Ishikawa (cell line): Measurements from ENCODE around the gene PCGF2.

Experiments used
- CEBPB ChIP-seq: IDR thresholded peaks from 2 replicates; pipeline ENCODE4 v1.6.1; 2012
- CREB1 ChIP-seq: IDR thresholded peaks from 2 replicates; pipeline ENCODE4 v1.6.1; 2012; ENCODE audit warnings: low read depth
- EGR1 ChIP-seq: IDR thresholded peaks from 2 replicates; pipeline ENCODE4 v1.6.1; 2012
- EP300 ChIP-seq: IDR thresholded peaks from 2 replicates; pipeline ENCODE4 v1.6.1; 2012; ENCODE audit warnings: borderline replicate concordance
- MAX ChIP-seq: IDR thresholded peaks from 2 replicates; pipeline ENCODE4 v1.6.1; 2012
- NFIC ChIP-seq: IDR thresholded peaks from 2 replicates; pipeline ENCODE4 v1.6.1; 2012
- RAD21 ChIP-seq: IDR thresholded peaks from 2 replicates; pipeline ENCODE4 v1.6.1; 2012; ENCODE audit warnings: low read depth
- REST ChIP-seq: IDR thresholded peaks from 2 replicates; pipeline ENCODE4 v1.6.1; 2012; ENCODE audit warnings: low read depth, mild to moderate bottlenecking
- TAF1 ChIP-seq: IDR thresholded peaks from 2 replicates; pipeline ENCODE4 v1.6.1; 2012; ENCODE audit warnings: low read depth, mild to moderate bottlenecking
- TCF12 ChIP-seq: IDR thresholded peaks from 2 replicates; pipeline ENCODE4 v1.6.1; 2012; ENCODE audit warnings: low read depth
- TEAD4 ChIP-seq: IDR thresholded peaks from 2 replicates; pipeline ENCODE4 v1.6.1; 2012
- USF1 ChIP-seq: IDR thresholded peaks from 2 replicates; pipeline ENCODE4 v1.6.1; 2012
- YY1 ChIP-seq: IDR thresholded peaks from 2 replicates; pipeline ENCODE4 v1.6.1; 2012; ENCODE audit warnings: low read depth
- ZBTB7A ChIP-seq: IDR thresholded peaks from 2 replicates; pipeline ENCODE4 v1.6.1; 2012; ENCODE audit warnings: low read depth

GRCh38 chr17:38702916-38703741 lies 45.0 kb downstream of the PCGF2 start:
- no peak for TF ChIP-seq YY1
- no peak for TF ChIP-seq EP300
- TF ChIP-seq RAD21, result no peak
- no peak for TF ChIP-seq TEAD4
- no peak for TF ChIP-seq REST
- no peak for TF ChIP-seq CREB1
- no peak for TF ChIP-seq TAF1
- no peak for TF ChIP-seq CEBPB
- no peak for TF ChIP-seq TCF12
- no peak for TF ChIP-seq NFIC
- TF ChIP-seq ZBTB7A, result no peak
- no peak for TF ChIP-seq USF1
- TF ChIP-seq MAX, result no peak
- TF ChIP-seq EGR1, result no peak
